Measurements from ENCODE around the gene L1CAM.
A peak's percentile ranks its signal among the peaks of the same experiment; 100 is the strongest.

The L1CAM gene

GRCh38 chrX:153875391-153876111 is 10.4 kb downstream of the L1CAM start:
- DNase-seq (ENCODE audit: low read depth in 2 of 2): peak; percentile 9 to 42

GRCh38 chrX:153874366-153875125 is 11.4 kb downstream of the L1CAM start:
- DNase-seq (ENCODE audit: low read depth in 2 of 2): no peak

- DNase-seq (ENCODE audit: low read depth in 2 of 2): no peak
Measured at GRCh38 chrX:153874085-153874365, 11.9 kb downstream of the L1CAM start.

- no peak for DNase-seq (ENCODE audit: low read depth in 2 of 2)
Measured at GRCh38 chrX:153873282-153874084, 12.5 kb downstream of the L1CAM start.

GRCh38 chrX:153871946-153872878 is 13.8 kb downstream of the L1CAM start:
- DNase-seq (ENCODE audit: low read depth in 2 of 2): no peak

GRCh38 chrX:153871451-153871850 is 14.5 kb downstream of the L1CAM start:
- no peak for DNase-seq (ENCODE audit: low read depth in 2 of 2)

- no peak for DNase-seq (ENCODE audit: low read depth in 2 of 2)
Measured at GRCh38 chrX:153870791-153871360, 15.1 kb downstream of the L1CAM start.

- DNase-seq (ENCODE audit: low read depth in 2 of 2): no peak
Measured at GRCh38 chrX:153870288-153870690, 15.7 kb downstream of the L1CAM start.

- no peak for DNase-seq (ENCODE audit: low read depth in 2 of 2)
Measured at GRCh38 chrX:153869473-153870287, 16.3 kb downstream of the L1CAM start.

GRCh38 chrX:153868576-153869472 is 17.1 kb downstream of the L1CAM start:
- no peak for DNase-seq (ENCODE audit: low read depth in 2 of 2)

GRCh38 chrX:153867671-153868070 is 18.3 kb downstream of the L1CAM start:
- DNase-seq (ENCODE audit: low read depth in 2 of 2): no peak

- DNase-seq (ENCODE audit: low read depth in 2 of 2): no peak
Measured at GRCh38 chrX:153867139-153867538, 18.8 kb downstream of the L1CAM start.

GRCh38 chrX:153866302-153867019 is 19.5 kb downstream of the L1CAM start:
- no peak for DNase-seq (ENCODE audit: low read depth in 2 of 2)

GRCh38 chrX:153865685-153866084 is 20.3 kb downstream of the L1CAM start:
- no peak for DNase-seq (ENCODE audit: low read depth in 2 of 2)

GRCh38 chrX:153865321-153865580 is 20.7 kb downstream of the L1CAM start:
- DNase-seq (ENCODE audit: low read depth in 2 of 2): no peak

- no peak for DNase-seq (ENCODE audit: low read depth in 2 of 2)
Measured at GRCh38 chrX:153864561-153865320, 21.2 kb downstream of the L1CAM start.

GRCh38 chrX:153864101-153864500 is 21.9 kb downstream of the L1CAM start:
- DNase-seq (ENCODE audit: low read depth in 2 of 2): no peak

All from stimulated activated CD8-positive, alpha-beta memory T cell treated with anti-CD3 and anti-CD28 coated beads, Interleukin-7, amount 100 ng/mL, for 4 hours (primary cell).